Prostate gland (tissue), 2 donors: Measurements from ENCODE around the gene STX10.

Experiments
- CTCF ChIP-seq, 4 experiments: fragments of 200-600 bp in 2 of 4; fragments of 450-650 bp in 2 of 4; sonication (generic) in 2 of 4; IDR thresholded peaks; 1 replicate in 3 of 4; 2 replicates in 1 of 4; pipeline ENCODE4 v1.5.1; 2016 to 2019; ENCODE audit warnings: antibody characterized with exemption in 4 of 4, mild to moderate bottlenecking in 2 of 4, moderate library complexity in 2 of 4
- POLR2A ChIP-seq: fragments of 450-650 bp; IDR thresholded peaks from one replicate; pipeline ENCODE4 v1.6.1; 2016; ENCODE audit warnings: antibody characterized with exemption, mild to moderate bottlenecking
- POLR2AphosphoS5 ChIP-seq: sonication (generic); formaldehyde crosslinking; IDR thresholded peaks from one replicate; pipeline ENCODE4 v1.6.1; 2017; ENCODE audit warnings: antibody characterized with exemption

GRCh38 chr19:13095934-13096927, 53.9 kb downstream of the STX10 start:
- no peak for TF ChIP-seq CTCF (IDR thresholded peaks at IDR 0.05)
- TF ChIP-seq POLR2A, result no peak
- TF ChIP-seq POLR2AphosphoS5, result no peak
